Cerebellar cortex (tissue), 1 donor: ENCODE data around the gene MAP3K3.

Source experiments
- DNase-seq: peaks from one replicate; pipeline ENCODE4 v3.0.0-alpha.2; 2015; ENCODE audit warnings: low spot score

MAP3K3 gene

GRCh38 chr17:63621684-63622573, at the start of gene MAP3K3:
Gene MAP3K3 (plus strand): TSS chr17:63622417. CDS start chr17:63622760, 343 bp downstream.
- peak; percentile 100 for DNase-seq

GRCh38 chr17:63573634-63574033, 48.6 kb upstream of the MAP3K3 start:
- peak; percentile 13 for DNase-seq

- DNase-seq, result no peak
These were observed 44.0 kb upstream of the MAP3K3 start for GRCh38 chr17:63578027-63578768.

DNA sequence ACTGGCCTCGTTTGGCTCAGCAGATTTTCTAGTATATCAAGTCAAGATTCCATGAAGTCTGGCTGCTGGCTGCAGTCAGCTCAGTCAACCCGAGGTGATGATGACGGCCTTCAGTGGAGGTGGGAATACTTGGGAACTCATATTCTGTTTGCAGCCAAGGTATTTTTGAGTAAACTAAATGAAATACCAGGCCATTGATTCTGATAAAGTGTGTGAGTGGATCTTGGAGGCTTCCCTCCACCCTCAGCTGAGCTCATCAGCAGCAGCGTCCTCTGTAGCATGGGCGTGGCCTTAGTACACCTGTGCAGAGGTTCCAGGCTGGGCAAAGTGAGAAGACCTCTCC, 43.5 kb upstream of the MAP3K3 start:
- no peak for DNase-seq

GRCh38 chr17:63579633-63580032, 42.6 kb upstream of the MAP3K3 start:
- DNase-seq, result no peak

GRCh38 chr17:63587770-63588169, 34.4 kb upstream of the MAP3K3 start:
- DNase-seq, result no peak

GRCh38 chr17:63588797-63589196, 33.4 kb upstream of the MAP3K3 start:
- no peak for DNase-seq

- DNase-seq, result no peak
These were observed 32.6 kb upstream of the MAP3K3 start for GRCh38 chr17:63589646-63590045.

DNA sequence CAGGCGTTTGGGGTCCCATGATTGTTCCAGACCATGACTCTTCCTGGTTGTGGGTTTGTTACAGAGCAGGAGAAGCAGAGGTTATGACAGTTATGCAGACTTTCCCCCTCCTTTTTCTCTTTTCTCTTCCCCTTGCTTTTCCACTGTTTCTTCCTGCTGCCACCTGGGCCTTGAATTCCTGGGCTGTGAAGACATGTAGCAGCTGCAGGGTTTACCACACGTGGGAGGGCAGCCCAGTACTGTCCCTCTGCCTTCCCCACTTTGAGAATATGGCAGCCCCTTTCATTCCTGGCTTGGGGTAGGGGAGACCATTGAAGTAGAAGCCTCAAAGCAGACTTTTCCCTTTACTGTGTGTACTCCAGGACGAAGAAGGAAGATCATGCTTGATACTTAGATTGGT, 29.4 kb upstream of the MAP3K3 start:
- no peak for DNase-seq

DNA sequence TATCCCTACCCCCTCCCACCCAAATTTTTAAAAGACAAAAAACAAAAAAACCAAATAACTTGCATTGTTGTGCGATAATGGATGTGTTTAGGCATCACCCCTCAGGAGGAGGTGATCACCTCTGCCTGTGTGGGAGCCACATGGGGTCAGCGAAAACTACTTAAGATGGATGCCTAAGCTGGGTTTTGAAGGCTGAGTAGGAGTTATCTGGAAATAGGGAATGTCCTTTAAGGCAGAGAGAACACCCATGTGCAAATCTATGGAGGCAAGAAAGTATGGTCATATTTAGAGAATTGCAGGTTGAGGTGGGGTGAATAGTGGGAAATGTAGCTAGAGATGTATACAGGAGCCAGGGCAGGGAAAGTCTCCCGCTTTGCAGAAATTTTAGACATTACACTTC, 27.1 kb upstream of the MAP3K3 start:
- DNase-seq, result no peak

- DNase-seq, result no peak
These were observed 25.2 kb upstream of the MAP3K3 start for GRCh38 chr17:63596856-63597586.

- DNase-seq, result no peak
These were observed 23.9 kb upstream of the MAP3K3 start for GRCh38 chr17:63598281-63598680.

DNA sequence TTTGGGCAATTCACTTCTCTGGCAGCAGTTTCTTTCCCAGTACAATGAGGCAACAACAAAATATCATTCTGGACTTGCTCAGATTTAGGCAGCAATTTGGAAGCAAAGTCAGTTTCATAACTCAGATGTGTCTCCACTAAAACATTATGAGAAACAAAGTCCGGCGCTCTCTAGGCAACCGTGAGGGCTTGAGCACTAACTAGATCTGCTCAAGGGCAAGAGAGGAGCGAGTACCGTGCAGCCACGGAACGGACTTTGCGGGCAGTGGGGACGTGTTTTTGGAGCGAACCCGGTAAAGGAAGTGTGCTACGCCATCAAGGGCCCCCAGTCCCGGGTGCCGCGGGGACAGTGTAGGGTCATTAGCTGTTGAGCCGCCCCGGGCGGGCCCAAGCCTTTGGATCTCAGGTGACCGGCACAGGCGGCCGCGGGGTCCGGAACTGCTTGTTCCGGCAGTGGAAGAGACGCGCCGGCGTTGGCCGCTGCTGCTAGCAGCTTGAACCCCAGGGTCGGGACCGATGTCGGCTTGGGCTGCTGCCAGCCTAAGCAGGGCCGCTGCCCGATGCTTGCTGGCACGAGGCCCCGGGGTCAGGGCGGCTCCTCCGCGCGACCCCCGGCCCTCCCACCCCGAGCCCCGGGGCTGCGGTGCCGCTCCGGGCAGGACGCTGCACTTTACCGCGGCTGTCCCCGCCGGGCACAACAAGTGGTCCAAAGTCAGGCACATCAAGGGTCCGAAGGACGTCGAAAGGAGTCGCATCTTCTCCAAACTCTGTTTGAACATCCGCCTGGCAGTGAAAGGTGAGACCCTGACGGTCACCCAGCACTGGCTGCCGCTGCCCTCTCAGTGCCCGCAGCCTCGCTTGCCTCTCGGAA, 21.4 kb upstream of the MAP3K3 start, which contains the start of gene TACO1:
Gene TACO1, plus strand, starts transcription at position 327 of the 870 bp plus-strand sequence. Its CDS starts 189 bp downstream, at position 516.
- peak; percentile 86 for DNase-seq

GRCh38 chr17:63601439-63602371, 20.5 kb upstream of the MAP3K3 start:
- DNase-seq, result peak; percentile 17

- no peak for DNase-seq
These were observed 12.2 kb upstream of the MAP3K3 start for GRCh38 chr17:63609816-63610573.

DNA sequence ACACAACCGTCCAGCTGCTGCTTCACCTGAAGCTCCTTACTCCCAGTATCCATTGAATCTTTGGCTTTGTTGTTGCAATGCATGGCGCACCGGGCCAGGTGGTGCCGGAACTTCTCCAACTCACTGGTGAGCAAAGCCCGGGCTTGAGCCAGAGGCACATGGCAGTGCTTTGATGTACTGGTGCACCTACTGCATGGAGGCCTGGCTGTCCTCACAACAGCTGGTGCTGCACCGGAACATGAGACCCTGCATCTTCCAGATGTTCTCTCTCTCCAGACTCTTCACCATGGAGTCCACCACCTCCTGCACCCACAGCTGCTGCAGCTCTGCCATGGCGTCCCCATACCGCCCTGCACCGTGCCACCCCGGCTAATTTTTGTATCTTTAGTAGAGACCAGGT, 11.4 kb upstream of the MAP3K3 start:
- DNase-seq, result no peak

GRCh38 chr17:63611354-63611753, 10.9 kb upstream of the MAP3K3 start:
- DNase-seq, result peak; percentile 13

DNA sequence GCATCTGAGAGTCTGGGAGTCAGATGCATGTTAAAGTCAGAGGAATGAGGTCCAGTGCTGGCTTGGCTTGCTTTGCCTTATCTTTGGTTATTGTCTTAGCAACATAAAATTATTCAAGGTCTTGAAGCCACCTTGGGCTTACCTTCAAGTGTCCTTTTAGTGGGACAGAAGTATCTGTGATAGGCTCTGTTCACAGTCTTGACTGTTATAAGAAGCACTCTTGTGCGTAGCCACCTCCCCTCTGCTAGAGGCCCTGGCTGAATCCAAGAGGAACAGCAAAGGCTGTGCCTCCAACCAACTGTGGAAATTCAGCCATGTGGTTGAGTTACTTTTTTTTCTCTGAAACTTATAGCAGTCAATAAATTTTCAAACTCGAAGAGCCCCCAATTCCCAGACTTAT, 8.6 kb upstream of the MAP3K3 start:
- no peak for DNase-seq

DNA sequence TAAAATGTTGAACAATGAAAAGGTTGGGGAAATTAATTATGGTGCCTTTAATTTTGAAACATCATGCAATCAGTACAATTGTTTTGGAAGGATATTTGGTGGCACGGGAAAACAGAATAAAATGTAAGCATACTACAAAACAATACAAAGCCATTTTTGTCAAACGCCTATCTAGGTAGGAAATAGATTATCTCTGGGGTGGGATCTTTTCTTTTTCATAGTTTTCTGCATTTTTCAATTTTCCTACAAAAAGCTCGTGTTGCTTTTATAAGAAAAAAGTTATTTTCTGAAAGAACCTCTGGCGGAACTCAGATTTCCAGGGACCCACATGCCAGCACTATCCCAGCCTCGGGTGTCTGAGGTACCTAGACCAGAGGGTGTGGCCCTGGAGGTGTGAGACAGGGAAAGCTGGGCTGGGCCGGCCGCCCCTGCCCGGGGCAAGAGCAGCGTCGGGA, 961 bp upstream of the MAP3K3 start:
- DNase-seq, result no peak
